SK-N-MC (cell line): ENCODE measurements around the gene SCG5.

Experiments used
- DNase-seq: peaks from one replicate; pipeline ENCODE4 v3.0.0-alpha.2; 2011; ENCODE audit warnings: low read depth, low spot score
- H3K27ac ChIP-seq: fragments of 200-600 bp; sonication (generic); 2 replicates; pipeline ENCODE4 v1.5.1; 2016; ENCODE audit warnings: mixed run types
- H3K36me3 ChIP-seq: fragments of 200-600 bp; sonication (generic); 2 replicates; pipeline ENCODE4 v1.6.1; 2017; ENCODE audit warnings: antibody characterized with exemption, low read length, mixed read lengths; ENCODE audit not compliant: insufficient read depth
- H3K4me3 ChIP-seq: fragments of 200-600 bp; sonication (generic); 2 replicates; pipeline ENCODE4 v1.5.1; 2016
- H3K9ac ChIP-seq: fragments of 200-600 bp; sonication (generic); 2 replicates; pipeline ENCODE4 v1.8.0; 2017; ENCODE audit warnings: mixed run types, mixed read lengths; ENCODE audit not compliant: insufficient read length
- H3K9me3 ChIP-seq: fragments of 200-600 bp; sonication (generic); 2 replicates; pipeline ENCODE4 v1.6.1; 2017; ENCODE audit warnings: low read depth, mild to moderate bottlenecking, antibody characterized with exemption, low read length, moderate library complexity, mixed read lengths
- EZH2 ChIP-seq: fragments of 200-600 bp; sonication (generic); IDR thresholded peaks from one replicate; pipeline ENCODE4 v1.6.1; 2017; ENCODE audit warnings: antibody characterized with exemption
- FOXP2 ChIP-seq: optimal IDR thresholded peaks from 2 replicates; pipeline ENCODE3; 2011; ENCODE audit warnings: mild to moderate bottlenecking, moderate library complexity; ENCODE audit not compliant: insufficient read depth; ENCODE audit errors: extremely low read length, control extremely low read depth
- POLR2AphosphoS5 ChIP-seq: IDR thresholded peaks from 2 replicates; pipeline ENCODE4 v1.6.1; 2012; ENCODE audit warnings: mild to moderate bottlenecking, low read depth, low read length, borderline replicate concordance

Gene SCG5

GRCh38 chr15:32656496-32656895, 15.0 kb downstream of the SCG5 start:
- Histone ChIP-seq H3K36me3 (peaks cover 4% of the 10 kb centered on the region; the same call in 1 of the 2 replicates), H3K9ac (no peak overlapping the region), H3K9me3 (no peaks in the 10 kb centered on the region), H3K4me3 (no peak overlapping the region), H3K27ac (no peak overlapping the region)
- TF ChIP-seq FOXP2 (no peak), EZH2 (no peak), POLR2AphosphoS5 (no peak)
- DNase-seq: no peak

DNA sequence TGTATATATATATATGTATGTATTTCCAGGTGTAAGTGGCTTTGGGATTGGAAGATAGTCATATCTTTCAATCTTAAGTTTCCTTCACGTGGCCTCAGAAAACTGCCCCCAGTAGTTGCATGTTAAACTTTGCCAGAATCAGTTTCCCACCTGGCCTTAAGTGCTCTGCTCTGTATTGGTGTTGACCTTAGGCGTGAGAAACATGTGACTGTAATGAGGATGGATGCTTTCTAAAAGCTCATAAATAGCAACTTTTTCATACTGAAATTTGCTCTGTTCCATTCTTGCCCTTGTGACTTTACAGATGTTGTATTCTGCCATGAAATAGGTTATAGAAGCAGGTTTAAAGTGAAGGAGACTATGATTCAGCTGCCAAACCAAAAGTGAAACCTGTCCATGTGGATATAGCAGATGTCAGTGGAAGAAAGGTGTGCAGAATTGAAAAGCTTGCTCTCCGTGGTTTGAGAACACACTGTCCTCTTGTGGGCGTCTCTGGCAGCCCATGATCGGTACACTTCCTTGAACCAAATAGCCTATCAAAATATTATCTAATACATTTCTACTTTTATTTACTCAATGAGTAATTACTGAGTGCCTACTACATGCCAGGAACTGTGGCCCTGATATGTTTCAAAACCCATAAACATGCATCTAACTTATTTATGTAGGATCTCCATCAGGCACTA, 15.8 kb downstream of the SCG5 start:
- no peaks in the 10 kb centered on the region for H3K9me3 ChIP-seq
- H3K9ac ChIP-seq: no peak overlapping the region
- no peak for TF ChIP-seq EZH2
- TF ChIP-seq FOXP2: no peak
- TF ChIP-seq POLR2AphosphoS5: no peak
- DNase-seq: no peak
- peaks cover 4% of the 10 kb centered on the region; the same call in 1 of the 2 replicates for H3K36me3 ChIP-seq
- no peak overlapping the region for H3K4me3 ChIP-seq
- no peak overlapping the region for H3K27ac ChIP-seq

- no peak overlapping the region for H3K9ac ChIP-seq
- no peaks in the 10 kb centered on the region for H3K9me3 ChIP-seq
- no peak for DNase-seq
- peaks cover 4% of the 10 kb centered on the region; the same call in 1 of the 2 replicates for H3K36me3 ChIP-seq
- no peak for TF ChIP-seq FOXP2
- no peak for TF ChIP-seq POLR2AphosphoS5
- TF ChIP-seq EZH2: no peak
- H3K4me3 ChIP-seq: no peak overlapping the region
- H3K27ac ChIP-seq: no peak overlapping the region
These were observed 16.4 kb downstream of the SCG5 start for GRCh38 chr15:32657941-32658340.

DNA sequence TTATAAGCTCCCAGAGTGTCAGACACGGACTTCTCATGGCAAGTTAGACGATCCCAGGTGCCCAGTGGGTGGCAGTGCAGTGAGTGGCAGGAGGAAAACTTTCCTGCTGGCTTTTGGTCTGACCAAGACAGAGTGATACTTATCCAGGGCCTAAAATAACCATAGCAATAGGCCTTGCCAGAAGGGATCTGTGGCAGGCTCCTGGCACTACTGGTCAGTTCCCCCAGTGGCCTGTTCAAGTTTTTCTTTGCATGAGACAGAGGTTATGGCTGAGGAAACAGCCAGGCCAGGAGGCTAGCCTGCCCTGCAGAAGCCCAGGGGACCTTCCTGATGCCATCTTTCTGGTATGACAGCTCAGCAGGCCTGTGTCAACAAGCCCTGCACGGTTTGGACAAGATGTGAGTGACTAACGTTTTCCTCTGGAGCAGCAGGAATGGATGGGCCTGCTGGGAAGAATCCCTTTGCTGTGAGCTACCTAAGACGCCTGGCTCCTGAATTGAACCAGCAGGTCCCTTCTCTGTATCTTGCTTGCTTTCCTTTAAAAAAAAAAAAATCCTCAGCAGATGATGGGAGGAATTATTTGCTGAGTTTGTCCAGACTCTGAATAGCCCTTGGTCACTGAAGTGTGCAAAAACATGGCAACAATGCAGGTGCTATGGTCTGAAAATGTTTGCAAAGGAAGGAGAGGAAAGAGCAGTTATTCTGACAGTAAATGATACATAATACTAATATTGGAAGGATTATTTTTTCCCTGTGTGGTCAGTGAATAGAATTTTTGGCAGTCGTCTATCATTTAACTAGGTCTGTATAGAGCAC, 18.0 kb downstream of the SCG5 start:
- TF ChIP-seq EZH2 (no peak), POLR2AphosphoS5 (no peak), FOXP2 (no peak)
- no peak overlapping the region for H3K9ac ChIP-seq
- no peaks in the 10 kb centered on the region for H3K9me3 ChIP-seq
- no peak overlapping the region for H3K4me3 ChIP-seq
- H3K27ac ChIP-seq: no peak overlapping the region
- DNase-seq: no peak
- peaks cover 2% of the 10 kb centered on the region; the same call in 1 of the 2 replicates for H3K36me3 ChIP-seq

DNA sequence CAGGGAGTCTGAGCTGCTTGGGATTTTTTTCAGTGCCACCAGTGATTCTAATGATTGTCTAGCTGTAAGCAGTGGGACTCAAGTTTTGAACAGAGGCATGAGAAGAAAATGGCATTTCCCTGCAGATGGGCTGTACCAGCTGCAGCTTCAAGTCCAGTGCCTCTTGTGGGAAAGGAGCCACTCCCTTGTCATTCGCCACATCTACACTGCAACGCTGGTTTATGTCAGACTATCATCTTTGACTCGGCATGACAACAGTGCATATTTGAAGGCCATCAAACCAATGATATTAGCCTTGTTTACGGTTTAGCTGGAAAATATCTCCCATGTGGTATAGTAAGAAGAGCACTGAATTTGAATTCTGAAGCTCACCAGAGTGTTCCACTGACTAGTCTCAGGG, 22.2 kb downstream of the SCG5 start:
- DNase-seq: no peak
- Histone ChIP-seq H3K27ac (no peak overlapping the region), H3K9ac (no peak overlapping the region), H3K36me3 (no peaks in the 10 kb centered on the region), H3K9me3 (no peaks in the 10 kb centered on the region), H3K4me3 (no peak overlapping the region)
- no peak for TF ChIP-seq POLR2AphosphoS5
- TF ChIP-seq FOXP2: no peak
- TF ChIP-seq EZH2: no peak

GRCh38 chr15:32664796-32665195, 23.3 kb downstream of the SCG5 start:
- Histone ChIP-seq H3K9ac (no peak overlapping the region), H3K36me3 (no peaks in the 10 kb centered on the region), H3K27ac (no peak overlapping the region), H3K9me3 (no peaks in the 10 kb centered on the region), H3K4me3 (no peak overlapping the region)
- no peak for DNase-seq
- TF ChIP-seq POLR2AphosphoS5 (no peak), EZH2 (no peak), FOXP2 (no peak)

DNA sequence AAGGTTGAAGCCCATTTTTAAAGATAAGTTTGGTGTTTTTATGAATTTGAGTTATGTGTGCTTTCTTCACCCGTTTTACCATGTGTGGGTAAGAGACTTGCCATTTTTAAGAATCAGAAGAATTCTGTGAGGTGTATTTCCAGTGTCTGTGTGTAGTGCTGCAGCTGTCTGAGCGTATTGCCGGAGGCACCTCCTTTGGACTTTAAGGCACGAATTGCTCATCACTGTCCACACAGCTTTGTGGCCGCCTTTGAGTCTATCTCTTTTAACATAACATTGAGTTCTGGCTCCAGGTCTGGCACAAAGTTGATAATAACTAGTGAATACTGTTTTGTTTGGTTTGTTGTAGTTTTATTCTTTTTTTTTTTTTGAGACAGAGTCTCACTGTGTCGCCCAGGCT, 25.8 kb downstream of the SCG5 start:
- Histone ChIP-seq H3K36me3 (no peaks in the 10 kb centered on the region), H3K9me3 (no peaks in the 10 kb centered on the region), H3K9ac (no peak overlapping the region), H3K4me3 (no peak overlapping the region), H3K27ac (no peak overlapping the region)
- no peak for DNase-seq
- no peak for TF ChIP-seq FOXP2
- TF ChIP-seq POLR2AphosphoS5: no peak
- no peak for TF ChIP-seq EZH2

- no peak for DNase-seq
- TF ChIP-seq FOXP2 (no peak), POLR2AphosphoS5 (no peak), EZH2 (no peak)
- H3K9ac ChIP-seq: no peak overlapping the region
- H3K27ac ChIP-seq: no peak overlapping the region
- H3K36me3 ChIP-seq: no peaks in the 10 kb centered on the region
- H3K9me3 ChIP-seq: no peaks in the 10 kb centered on the region
- no peak overlapping the region for H3K4me3 ChIP-seq
These were observed 27.4 kb downstream of the SCG5 start for GRCh38 chr15:32668942-32669341.
